ENCODE measurements around the gene TBC1D22B.

Gene TBC1D22B

DNA sequence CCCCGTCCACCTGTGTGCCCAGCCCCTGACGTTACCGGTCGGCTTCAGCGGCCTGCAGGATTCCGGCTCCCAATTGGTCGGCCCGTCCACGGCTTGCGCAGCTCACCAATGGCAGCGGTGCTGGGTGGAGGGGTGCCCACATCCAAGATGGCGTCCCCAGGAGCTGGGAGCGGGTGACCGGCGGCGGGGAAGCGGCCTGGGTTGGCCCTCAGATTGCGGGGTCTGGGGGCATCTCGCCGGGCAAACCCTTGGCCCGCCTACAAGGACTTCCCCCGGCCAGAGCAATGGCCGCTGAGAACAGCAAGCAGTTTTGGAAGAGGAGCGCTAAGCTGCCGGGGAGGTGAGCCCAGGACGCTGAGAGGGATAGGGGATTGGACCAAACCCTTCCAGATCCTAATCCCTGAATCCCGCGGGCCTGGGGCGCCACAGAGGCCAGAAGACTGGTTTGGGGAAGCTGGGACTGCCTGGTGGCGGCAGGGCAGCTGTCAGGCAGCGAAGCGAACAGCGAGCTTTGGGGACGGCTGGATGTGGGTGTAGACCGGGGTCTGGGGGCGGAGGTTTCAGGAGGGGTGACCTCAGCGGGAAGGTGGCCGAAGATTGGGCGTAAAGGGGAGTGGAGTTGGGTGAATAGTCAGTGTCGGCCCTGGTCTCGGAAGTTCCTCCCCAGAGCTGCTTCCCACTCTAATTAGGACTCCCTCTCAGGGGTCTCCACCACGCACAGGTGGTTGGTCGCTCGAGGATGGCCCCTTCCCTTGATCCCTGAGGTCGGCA lies at the start of gene TBC1D22B, which contains the start of gene TMEM217:
TBC1D22B (plus strand) TSS at position 139 of the 771 bp plus-strand sequence; CDS start at position 285, 146 bp downstream.
TMEM217 (minus strand) TSS at position 511 of the 771 bp plus-strand sequence. CDS start 39,114 bp downstream, outside the sequence.
- no peaks in the 10 kb centered on the region for H3K27me3 ChIP-seq (ENCODE audit: insufficient read depth, low read length, poor library complexity, severe bottlenecking)
- TF ChIP-seq CTCF (conservative IDR thresholded peaks at IDR 0.05; ENCODE audit: low read length) (no peak), EZH2phosphoT487 (IDR thresholded peaks at IDR 0.05; ENCODE audit: borderline replicate concordance) (no peak)

GRCh38 chr6:37207903-37208456 lies 49.6 kb upstream of the TBC1D22B start:
- TF ChIP-seq EZH2phosphoT487 (IDR thresholded peaks at IDR 0.05; ENCODE audit: borderline replicate concordance), result no peak
- peak; percentile 91 for TF ChIP-seq CTCF (conservative IDR thresholded peaks at IDR 0.05; ENCODE audit: low read length)
- H3K36me3 ChIP-seq (ENCODE audit: insufficient read depth, low read length), result no peaks in the 10 kb centered on the region
- no peaks in the 10 kb centered on the region for H3F3A ChIP-seq (ENCODE audit: low read depth)
- no peaks in the 10 kb centered on the region for H4K20me1 ChIP-seq (ENCODE audit: insufficient read depth, low read length, poor library complexity, severe bottlenecking)
- no peaks in the 10 kb centered on the region for H3K79me2 ChIP-seq (ENCODE audit: insufficient read depth, low read length)
- H3K9me2 ChIP-seq (replicated peaks; ENCODE audit: low read depth, low read length), result no peaks in the 10 kb centered on the region
- H3K4me3 ChIP-seq (ENCODE audit: low read length, poor library complexity, severe bottlenecking), result no peak overlapping the region
- H3K9me3 ChIP-seq (ENCODE audit: insufficient read depth, low read depth, low read length), result no peaks in the 10 kb centered on the region
- no peak overlapping the region for H3K9ac ChIP-seq (ENCODE audit: low read depth, low read length, poor library complexity, severe bottlenecking)
- H3K27me3 ChIP-seq (ENCODE audit: insufficient read depth, low read length, poor library complexity, severe bottlenecking), result no peaks in the 10 kb centered on the region
- H3K4me2 ChIP-seq (ENCODE audit: low read depth, low read length, poor library complexity, severe bottlenecking), result no peak overlapping the region
- H2AFZ ChIP-seq (ENCODE audit: low read length), result peak overlapping the region; percentile 51
- H3K4me1 ChIP-seq (ENCODE audit: insufficient read depth, low read length, poor library complexity, severe bottlenecking), result peaks cover 2% of the 10 kb centered on the region

More for the DNA sequence above, at the start of gene TBC1D22B, which contains the start of gene TMEM217:
- Histone ChIP-seq H3K36me3 (ENCODE audit: insufficient read depth, low read length) (no peaks in the 10 kb centered on the region), H3K9me3 (ENCODE audit: insufficient read depth, low read depth, low read length) (no peaks in the 10 kb centered on the region), H4K20me1 (ENCODE audit: insufficient read depth, low read length, poor library complexity, severe bottlenecking) (no peaks in the 10 kb centered on the region), H3K9me2 (replicated peaks; ENCODE audit: low read depth, low read length) (no peaks in the 10 kb centered on the region), H2AFZ (ENCODE audit: low read length) (peak within 1 kb of the TSS; percentile 77), H3K4me2 (ENCODE audit: low read depth, low read length, poor library complexity, severe bottlenecking) (peak within 1 kb of the TSS; percentile 91), H3F3A (ENCODE audit: low read depth) (peaks cover 13% of the 10 kb centered on the region; the same call in 1 of the 2 replicates), H3K4me3 (ENCODE audit: low read length, poor library complexity, severe bottlenecking) (peak within 1 kb of the TSS; percentile 86), H3K4me1 (ENCODE audit: insufficient read depth, low read length, poor library complexity, severe bottlenecking) (peaks cover 73% of the 10 kb centered on the region), H3K79me2 (ENCODE audit: insufficient read depth, low read length) (peaks cover 94% of the 10 kb centered on the region), H3K9ac (ENCODE audit: low read depth, low read length, poor library complexity, severe bottlenecking) (peak within 1 kb of the TSS; percentile 90)

DNA sequence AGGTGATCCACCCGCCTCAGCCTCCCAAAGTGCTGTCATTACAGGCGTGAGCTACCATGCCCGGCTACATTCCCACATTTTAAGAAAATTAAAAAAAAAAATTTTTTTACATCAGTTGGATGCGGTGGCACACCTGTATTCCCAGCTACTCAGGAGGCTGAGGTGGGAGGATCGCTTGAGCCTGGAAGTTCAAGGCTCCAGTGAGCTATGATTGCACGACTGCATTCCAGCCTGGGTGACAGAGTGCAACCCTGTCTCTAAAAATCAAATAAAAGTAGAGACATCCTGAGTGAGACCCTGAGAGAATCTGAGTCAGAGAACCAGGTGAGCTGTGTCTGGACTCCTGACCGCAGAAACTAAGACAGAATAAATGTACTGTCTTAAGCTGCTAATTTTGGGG lies 48.8 kb upstream of the TBC1D22B start:
- Histone ChIP-seq H4K20me1 (ENCODE audit: insufficient read depth, low read length, poor library complexity, severe bottlenecking) (no peaks in the 10 kb centered on the region), H2AFZ (ENCODE audit: low read length) (no peak overlapping the region), H3K9me2 (replicated peaks; ENCODE audit: low read depth, low read length) (no peaks in the 10 kb centered on the region), H3K9ac (ENCODE audit: low read depth, low read length, poor library complexity, severe bottlenecking) (no peak overlapping the region), H3K36me3 (ENCODE audit: insufficient read depth, low read length) (no peaks in the 10 kb centered on the region), H3K4me1 (ENCODE audit: insufficient read depth, low read length, poor library complexity, severe bottlenecking) (no peaks in the 10 kb centered on the region), H3K4me2 (ENCODE audit: low read depth, low read length, poor library complexity, severe bottlenecking) (no peak overlapping the region), H3K4me3 (ENCODE audit: low read length, poor library complexity, severe bottlenecking) (no peak overlapping the region), H3K27me3 (ENCODE audit: insufficient read depth, low read length, poor library complexity, severe bottlenecking) (no peaks in the 10 kb centered on the region), H3F3A (ENCODE audit: low read depth) (no peaks in the 10 kb centered on the region), H3K9me3 (ENCODE audit: insufficient read depth, low read depth, low read length) (no peaks in the 10 kb centered on the region), H3K79me2 (ENCODE audit: insufficient read depth, low read length) (no peaks in the 10 kb centered on the region)
- TF ChIP-seq CTCF (conservative IDR thresholded peaks at IDR 0.05; ENCODE audit: low read length), result no peak
- no peak for TF ChIP-seq EZH2phosphoT487 (IDR thresholded peaks at IDR 0.05; ENCODE audit: borderline replicate concordance)

All from Loucy (cell line).